HG02678 (cell line): ENCODE data around the gene GTF2A1L.
"Not testable (repeated sequence)": the region's sequence is repeated elsewhere in the genome, so short reads cannot be mapped to it uniquely, and the experiment has no call there.

Experiments
- ATAC-seq: cut with Tn5 transposase; IDR thresholded peaks from one replicate; pipeline ENCODE4 v1.9.1; 2021; ENCODE audit warnings: mild to moderate bottlenecking, moderate library complexity; ENCODE audit not compliant: unreplicated experiment

Gene GTF2A1L

GRCh38 chr2:48605482-48606175 is 12.0 kb upstream of the GTF2A1L start:
- ATAC-seq: no peak

DNA sequence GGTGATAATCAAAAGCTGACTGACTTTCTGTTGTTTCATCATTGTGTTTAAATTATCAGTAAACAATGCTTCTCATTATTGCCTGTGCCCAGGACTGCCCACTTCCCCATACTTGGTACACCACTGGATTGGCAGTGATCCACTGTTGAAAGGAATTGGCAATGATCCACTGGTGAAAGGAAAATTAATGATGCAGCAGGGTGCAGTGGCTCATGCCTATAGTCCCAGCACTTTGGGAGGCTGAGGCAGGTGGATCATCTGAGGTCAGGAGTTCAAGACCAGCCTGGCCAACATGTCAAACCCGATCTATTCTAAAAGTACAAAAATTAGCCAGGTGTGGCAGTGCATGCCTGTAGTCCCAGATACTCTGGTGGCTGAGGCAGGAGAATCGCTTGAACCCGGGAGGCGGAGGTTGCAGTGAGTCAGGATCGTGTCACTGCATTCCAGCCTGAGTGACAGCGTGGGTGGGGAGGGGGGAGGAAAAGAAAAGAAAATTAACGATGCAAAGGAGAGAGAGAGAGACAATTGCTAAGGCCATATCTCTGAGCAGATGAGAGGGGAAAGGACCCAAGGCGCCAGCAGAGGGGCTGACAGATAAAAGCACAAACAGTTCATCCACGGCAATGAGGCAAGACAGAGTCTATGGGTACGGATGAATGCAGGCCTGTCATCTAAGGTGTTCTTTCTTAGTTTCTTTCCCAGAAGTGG is 10.2 kb upstream of the GTF2A1L start:
- ATAC-seq: no peak

DNA sequence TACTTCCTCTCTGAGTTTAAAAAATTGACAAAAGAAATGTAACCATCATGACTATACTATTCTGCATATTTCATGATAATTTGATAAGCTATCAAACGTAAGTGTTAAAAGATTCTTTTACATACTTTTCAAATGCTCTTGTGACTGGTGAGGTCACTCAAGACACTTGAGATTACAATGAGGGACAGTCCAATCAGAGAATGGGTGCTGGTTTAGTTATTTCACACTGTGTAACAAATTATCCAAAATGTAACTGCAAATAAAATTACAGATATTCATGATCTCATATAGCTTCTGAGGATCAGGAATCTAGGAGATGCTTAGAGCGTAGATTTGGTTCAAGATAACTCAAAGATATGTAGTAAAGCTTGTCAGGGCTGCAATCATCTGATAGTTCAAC is 4.4 kb upstream of the GTF2A1L start:
- ATAC-seq: no peak

- ATAC-seq: not testable (repeated sequence)
Measured at GRCh38 chr2:48614581-48614980, 3.1 kb upstream of the GTF2A1L start.

GRCh38 chr2:48619526-48619925 is 1.9 kb downstream of the GTF2A1L start:
- ATAC-seq: no peak

- ATAC-seq: no peak
Measured at GRCh38 chr2:48620604-48621003, 2.9 kb downstream of the GTF2A1L start.

DNA sequence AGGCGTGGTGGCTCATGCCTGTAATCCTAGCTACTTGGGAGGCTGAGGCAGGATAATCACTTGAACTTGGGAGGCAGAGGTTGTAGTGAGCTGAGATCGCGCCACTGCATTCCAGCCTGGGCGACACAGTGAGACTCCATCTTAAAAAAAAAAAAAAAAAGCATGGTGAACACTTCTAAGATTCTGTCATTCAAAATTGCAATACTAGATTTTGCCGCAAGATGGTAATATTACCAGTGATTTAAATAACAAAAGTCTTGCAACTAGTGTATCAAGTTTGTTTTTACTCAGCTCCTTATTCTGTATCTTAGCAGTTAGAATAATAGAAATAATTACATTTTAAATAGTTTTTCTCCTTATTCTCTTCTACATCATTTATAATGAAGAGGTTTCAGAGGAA is 5.0 kb downstream of the GTF2A1L start:
- ATAC-seq: not testable (repeated sequence)

DNA sequence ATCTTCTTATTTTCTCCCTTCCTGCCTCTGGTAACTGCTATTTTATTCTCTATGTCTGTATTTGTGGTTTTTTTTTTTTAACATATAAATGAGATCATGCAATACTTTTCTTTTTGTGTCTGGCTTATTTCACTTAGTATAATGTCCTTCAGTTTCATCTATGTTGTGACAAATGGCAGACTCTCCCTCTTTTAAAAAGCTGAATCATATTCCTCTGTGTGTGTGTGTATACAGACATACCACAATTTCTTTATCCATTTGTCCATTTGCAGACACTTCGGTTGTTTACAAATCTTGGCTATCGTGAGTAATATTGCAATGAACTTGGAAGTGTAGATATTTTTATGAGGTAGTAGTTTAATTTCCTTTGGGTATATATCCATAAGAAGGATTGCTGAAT is 7.0 kb downstream of the GTF2A1L start:
- ATAC-seq: no peak

GRCh38 chr2:48626047-48626446 is 8.4 kb downstream of the GTF2A1L start:
- no peak for ATAC-seq

GRCh38 chr2:48633143-48633542 is 15.5 kb downstream of the GTF2A1L start:
- no peak for ATAC-seq

DNA sequence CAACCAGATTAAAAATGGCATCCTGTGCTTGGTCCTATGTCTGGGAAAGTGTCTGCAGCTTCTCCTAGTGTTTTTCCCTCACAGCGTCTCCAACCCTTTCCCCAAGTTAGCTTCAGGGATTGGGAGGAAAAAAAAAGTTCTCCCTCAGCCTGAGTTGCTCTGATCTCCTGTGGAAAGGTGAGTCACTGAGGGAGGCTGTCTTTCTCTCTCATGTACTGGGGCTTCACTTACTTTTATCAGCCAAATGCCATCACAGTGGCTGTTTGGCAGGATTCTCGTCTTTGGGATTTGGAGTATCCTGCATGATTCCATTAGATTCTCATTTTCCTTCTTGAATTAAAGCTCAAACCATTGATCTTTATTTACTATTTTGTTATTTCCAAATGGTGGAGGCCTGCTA is 18.1 kb downstream of the GTF2A1L start:
- ATAC-seq: no peak

GRCh38 chr2:48638261-48638660 is 20.6 kb downstream of the GTF2A1L start:
- ATAC-seq: no peak

GRCh38 chr2:48651158-48651790 is 33.6 kb downstream of the GTF2A1L start:
- no peak for ATAC-seq

DNA sequence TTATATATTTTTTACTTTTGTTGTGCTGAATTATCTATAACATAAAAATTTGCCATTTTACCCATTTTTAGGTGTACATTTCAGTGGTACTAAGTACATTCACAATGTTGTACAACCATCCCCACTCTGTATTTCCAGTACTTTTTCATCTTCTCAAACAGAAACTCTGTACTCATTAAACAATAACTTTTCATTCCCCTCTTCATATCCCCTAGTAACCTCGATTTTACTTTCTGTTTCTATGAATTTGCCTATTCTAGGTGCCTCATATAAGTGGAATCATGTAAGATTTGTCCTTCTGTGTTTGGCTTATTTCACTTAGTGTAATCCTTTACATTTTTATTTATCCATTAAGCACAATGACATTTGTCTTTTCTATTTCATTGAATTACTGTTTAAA is 51.3 kb downstream of the GTF2A1L start:
- ATAC-seq: peak; percentile 89

- ATAC-seq: no peak
Measured at GRCh38 chr2:48673581-48673980, 55.9 kb downstream of the GTF2A1L start.

GRCh38 chr2:48674933-48675332 is 57.3 kb downstream of the GTF2A1L start:
- ATAC-seq: peak; percentile 41

DNA sequence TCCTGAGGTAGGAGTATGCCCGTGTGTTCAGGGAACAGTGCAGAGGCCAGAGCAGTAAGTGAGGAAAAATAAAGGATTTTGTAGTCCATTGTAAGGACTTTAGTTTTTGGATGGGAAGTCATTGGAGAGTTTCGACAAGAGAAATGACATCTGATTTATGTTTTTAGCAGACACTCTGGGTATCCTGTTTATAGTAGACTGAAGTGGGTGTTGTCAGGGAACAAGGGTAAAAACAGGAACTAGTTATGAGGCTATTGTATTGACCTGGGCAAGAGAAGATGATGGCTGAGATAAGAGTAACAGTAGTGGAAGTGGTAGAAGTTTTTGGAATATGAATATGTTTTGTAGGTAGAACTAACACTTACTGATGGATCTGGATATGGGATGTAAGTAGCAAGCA is 59.8 kb downstream of the GTF2A1L start:
- no peak for ATAC-seq

DNA sequence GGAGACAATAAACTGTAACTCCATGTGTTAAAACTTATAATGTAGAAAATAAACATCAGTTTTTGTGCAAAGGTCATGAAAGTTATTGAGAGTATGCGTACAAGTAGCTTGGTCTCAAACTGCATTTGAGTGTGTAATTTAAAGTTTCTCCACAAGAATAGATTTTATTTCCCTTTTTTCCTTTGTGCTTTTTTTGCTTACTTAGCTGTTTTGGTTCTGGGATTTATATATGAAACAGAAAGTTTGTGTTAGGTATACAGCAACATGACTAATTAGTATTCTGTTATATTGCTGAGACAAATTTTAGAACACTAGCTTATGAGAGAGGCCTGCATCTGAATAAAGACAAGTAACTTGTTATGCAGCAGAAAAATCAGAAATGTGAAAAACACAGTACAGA is 67.5 kb downstream of the GTF2A1L start:
- no peak for ATAC-seq

- ATAC-seq: no peak
Measured at GRCh38 chr2:48691935-48692691, 74.5 kb downstream of the GTF2A1L start.

- no peak for ATAC-seq
Measured at GRCh38 chr2:48693066-48693465, 75.4 kb downstream of the GTF2A1L start.

- ATAC-seq: no peak
Measured at GRCh38 chr2:48693645-48694044, 76.0 kb downstream of the GTF2A1L start.
